ENCODE results near the gene NPIPA3.
"Not testable (repeated sequence)": the region's sequence is repeated elsewhere in the genome, so short reads cannot be mapped to it uniquely, and the experiment has no call there.

DNA sequence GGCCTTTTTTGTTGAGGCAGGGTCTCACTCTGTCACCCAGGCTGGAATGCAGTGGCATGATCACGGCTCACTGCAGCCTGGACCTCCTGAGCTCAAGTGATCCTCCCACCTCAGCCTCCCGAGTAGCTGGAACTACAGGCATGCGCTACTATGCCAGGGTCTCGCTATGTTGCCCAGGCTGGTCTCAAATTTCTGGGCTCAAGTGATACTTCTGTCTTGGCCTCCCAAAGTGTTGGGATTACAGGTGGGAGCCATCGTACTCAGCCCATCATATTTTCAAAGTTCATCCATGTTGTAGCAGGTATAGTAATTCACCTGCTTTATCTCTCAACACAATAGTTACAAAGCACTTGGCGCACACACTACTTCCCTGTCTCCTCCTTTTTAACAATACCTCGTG, 22.8 kb upstream of the NPIPA3 start:
- TF ChIP-seq POLR2AphosphoS5 (IDR thresholded peaks at IDR 0.05); EZH2 (IDR thresholded peaks at IDR 0.05; ENCODE audit: borderline replicate concordance, insufficient read depth, low read length, poor library complexity, severe bottlenecking); MXI1 (conservative IDR thresholded peaks at IDR 0.05; ENCODE audit: poor library complexity, severe bottlenecking); SMC3 (conservative IDR thresholded peaks at IDR 0.05; ENCODE audit: poor library complexity); TAF1 (IDR thresholded peaks at IDR 0.05; ENCODE audit: low read depth); EP300 (conservative IDR thresholded peaks at IDR 0.05; ENCODE audit: poor library complexity, severe bottlenecking): not testable (repeated sequence)
- TF ChIP-seq, protein P1, sequence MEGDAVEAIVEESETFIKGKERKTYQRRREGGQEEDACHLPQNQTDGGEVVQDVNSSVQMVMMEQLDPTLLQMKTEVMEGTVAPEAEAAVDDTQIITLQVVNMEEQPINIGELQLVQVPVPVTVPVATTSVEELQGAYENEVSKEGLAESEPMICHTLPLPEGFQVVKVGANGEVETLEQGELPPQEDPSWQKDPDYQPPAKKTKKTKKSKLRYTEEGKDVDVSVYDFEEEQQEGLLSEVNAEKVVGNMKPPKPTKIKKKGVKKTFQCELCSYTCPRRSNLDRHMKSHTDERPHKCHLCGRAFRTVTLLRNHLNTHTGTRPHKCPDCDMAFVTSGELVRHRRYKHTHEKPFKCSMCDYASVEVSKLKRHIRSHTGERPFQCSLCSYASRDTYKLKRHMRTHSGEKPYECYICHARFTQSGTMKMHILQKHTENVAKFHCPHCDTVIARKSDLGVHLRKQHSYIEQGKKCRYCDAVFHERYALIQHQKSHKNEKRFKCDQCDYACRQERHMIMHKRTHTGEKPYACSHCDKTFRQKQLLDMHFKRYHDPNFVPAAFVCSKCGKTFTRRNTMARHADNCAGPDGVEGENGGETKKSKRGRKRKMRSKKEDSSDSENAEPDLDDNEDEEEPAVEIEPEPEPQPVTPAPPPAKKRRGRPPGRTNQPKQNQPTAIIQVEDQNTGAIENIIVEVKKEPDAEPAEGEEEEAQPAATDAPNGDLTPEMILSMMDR (IDR thresholded peaks at IDR 0.05; ENCODE audit: poor library complexity, severe bottlenecking): not testable (repeated sequence)
- TF ChIP-seq, protein P2, sequence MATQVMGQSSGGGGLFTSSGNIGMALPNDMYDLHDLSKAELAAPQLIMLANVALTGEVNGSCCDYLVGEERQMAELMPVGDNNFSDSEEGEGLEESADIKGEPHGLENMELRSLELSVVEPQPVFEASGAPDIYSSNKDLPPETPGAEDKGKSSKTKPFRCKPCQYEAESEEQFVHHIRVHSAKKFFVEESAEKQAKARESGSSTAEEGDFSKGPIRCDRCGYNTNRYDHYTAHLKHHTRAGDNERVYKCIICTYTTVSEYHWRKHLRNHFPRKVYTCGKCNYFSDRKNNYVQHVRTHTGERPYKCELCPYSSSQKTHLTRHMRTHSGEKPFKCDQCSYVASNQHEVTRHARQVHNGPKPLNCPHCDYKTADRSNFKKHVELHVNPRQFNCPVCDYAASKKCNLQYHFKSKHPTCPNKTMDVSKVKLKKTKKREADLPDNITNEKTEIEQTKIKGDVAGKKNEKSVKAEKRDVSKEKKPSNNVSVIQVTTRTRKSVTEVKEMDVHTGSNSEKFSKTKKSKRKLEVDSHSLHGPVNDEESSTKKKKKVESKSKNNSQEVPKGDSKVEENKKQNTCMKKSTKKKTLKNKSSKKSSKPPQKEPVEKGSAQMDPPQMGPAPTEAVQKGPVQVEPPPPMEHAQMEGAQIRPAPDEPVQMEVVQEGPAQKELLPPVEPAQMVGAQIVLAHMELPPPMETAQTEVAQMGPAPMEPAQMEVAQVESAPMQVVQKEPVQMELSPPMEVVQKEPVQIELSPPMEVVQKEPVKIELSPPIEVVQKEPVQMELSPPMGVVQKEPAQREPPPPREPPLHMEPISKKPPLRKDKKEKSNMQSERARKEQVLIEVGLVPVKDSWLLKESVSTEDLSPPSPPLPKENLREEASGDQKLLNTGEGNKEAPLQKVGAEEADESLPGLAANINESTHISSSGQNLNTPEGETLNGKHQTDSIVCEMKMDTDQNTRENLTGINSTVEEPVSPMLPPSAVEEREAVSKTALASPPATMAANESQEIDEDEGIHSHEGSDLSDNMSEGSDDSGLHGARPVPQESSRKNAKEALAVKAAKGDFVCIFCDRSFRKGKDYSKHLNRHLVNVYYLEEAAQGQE (IDR thresholded peaks at IDR 0.05; ENCODE audit: borderline replicate concordance): not testable (repeated sequence)

All from neural cell (in vitro differentiated cells).